ENCODE results near the gene IL22RA2.

DNA sequence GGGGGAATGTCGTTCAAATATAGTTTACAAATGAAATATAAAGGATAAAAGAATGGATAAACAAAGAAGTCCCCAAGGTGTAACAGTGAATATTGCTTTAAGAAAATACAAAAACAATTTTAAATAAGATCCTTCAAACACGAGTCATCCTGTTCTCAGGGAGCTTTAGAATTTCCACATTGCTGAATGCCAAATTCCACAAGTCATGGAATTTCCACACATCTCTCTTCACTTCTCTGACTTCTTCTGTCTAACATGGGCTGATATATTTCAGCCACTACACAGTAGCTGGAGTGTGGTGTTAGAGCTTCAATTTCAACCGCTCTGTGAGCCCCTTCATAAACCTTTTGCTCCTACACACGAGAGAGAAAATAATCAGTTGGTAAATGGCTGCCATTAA is 28.0 kb downstream of the IL22RA2 start:
- TF ChIP-seq, protein P1, sequence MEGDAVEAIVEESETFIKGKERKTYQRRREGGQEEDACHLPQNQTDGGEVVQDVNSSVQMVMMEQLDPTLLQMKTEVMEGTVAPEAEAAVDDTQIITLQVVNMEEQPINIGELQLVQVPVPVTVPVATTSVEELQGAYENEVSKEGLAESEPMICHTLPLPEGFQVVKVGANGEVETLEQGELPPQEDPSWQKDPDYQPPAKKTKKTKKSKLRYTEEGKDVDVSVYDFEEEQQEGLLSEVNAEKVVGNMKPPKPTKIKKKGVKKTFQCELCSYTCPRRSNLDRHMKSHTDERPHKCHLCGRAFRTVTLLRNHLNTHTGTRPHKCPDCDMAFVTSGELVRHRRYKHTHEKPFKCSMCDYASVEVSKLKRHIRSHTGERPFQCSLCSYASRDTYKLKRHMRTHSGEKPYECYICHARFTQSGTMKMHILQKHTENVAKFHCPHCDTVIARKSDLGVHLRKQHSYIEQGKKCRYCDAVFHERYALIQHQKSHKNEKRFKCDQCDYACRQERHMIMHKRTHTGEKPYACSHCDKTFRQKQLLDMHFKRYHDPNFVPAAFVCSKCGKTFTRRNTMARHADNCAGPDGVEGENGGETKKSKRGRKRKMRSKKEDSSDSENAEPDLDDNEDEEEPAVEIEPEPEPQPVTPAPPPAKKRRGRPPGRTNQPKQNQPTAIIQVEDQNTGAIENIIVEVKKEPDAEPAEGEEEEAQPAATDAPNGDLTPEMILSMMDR (conservative IDR thresholded peaks at IDR 0.05; ENCODE audit: low read depth, low read length): no peak
- no peak for TF ChIP-seq EZH2 (IDR thresholded peaks at IDR 0.05; ENCODE audit: borderline replicate concordance, low read depth, low read length, poor library complexity, severe bottlenecking)
